Fibroblast of villous mesenchyme (primary cell): ENCODE measurements around the gene RNF208. TPM values are rescaled to one million over a fixed set of nuclear protein-coding genes. Genes with fewer than 3 reads are reported as not detected.

ENCODE experiments used
- DNase-seq: peaks from one replicate; pipeline ENCODE4 v3.0.0-alpha.2; 2010; ENCODE audit warnings: low read depth
- H3K4me3 ChIP-seq: 2 replicates; pipeline ENCODE4 v1.5.1; 2011; ENCODE audit warnings: low read depth, mild to moderate bottlenecking, low read length
- CTCF ChIP-seq: IDR thresholded peaks from 2 replicates; pipeline ENCODE4 v1.5.1; 2012; ENCODE audit warnings: low read depth, mild to moderate bottlenecking, low read length; ENCODE audit not compliant: insufficient read depth
- total RNA-seq: library from RNA; depleted of rRNA; stranded (reverse); fragments of >200 nt; gene quantifications from 2 replicates; pipeline ENCODE4 v1.2.3, GENCODE V29; 2012

RNF208 gene
- total RNA-seq, 1 donor = under 0.01 TPM

GRCh38 chr9:137195525-137196220 is 26.4 kb downstream of the RNF208 start:
- DNase-seq = no peak
- TF ChIP-seq CTCF = no peak
- no peak overlapping the region for H3K4me3 ChIP-seq

GRCh38 chr9:137194909-137195308 is 27.1 kb downstream of the RNF208 start:
- DNase-seq = no peak
- no peak overlapping the region for H3K4me3 ChIP-seq
- no peak for TF ChIP-seq CTCF

- TF ChIP-seq CTCF = no peak
- no peak for DNase-seq
- H3K4me3 ChIP-seq = no peak overlapping the region
These were observed 27.7 kb downstream of the RNF208 start for GRCh38 chr9:137194388-137194787.

- no peak overlapping the region for H3K4me3 ChIP-seq
- no peak for DNase-seq
- no peak for TF ChIP-seq CTCF
These were observed 28.3 kb downstream of the RNF208 start for GRCh38 chr9:137193771-137194170.

GRCh38 chr9:137192859-137193258 is 29.2 kb downstream of the RNF208 start:
- no peak for DNase-seq
- TF ChIP-seq CTCF = no peak
- no peak overlapping the region for H3K4me3 ChIP-seq

- no peak for TF ChIP-seq CTCF
- H3K4me3 ChIP-seq = no peak overlapping the region
- no peak for DNase-seq
These were observed 29.6 kb downstream of the RNF208 start for GRCh38 chr9:137192448-137192780.
